H1 (cell line): ENCODE measurements around the gene NRIP3. TPM values are rescaled to one million over a fixed set of nuclear protein-coding genes. Genes with fewer than 3 reads are reported as not detected.
"Not testable (repeated sequence)": the region's sequence is repeated elsewhere in the genome, so short reads cannot be mapped to it uniquely, and the experiment has no call there.

ENCODE experiments used
- CTCF ChIA-PET: fragments of 300-600 bp; sonication (Branson Sonifier 250); formaldehyde crosslinking; loops from one replicate; lab custom pipeline; 2021; ENCODE audit not compliant: partially characterized antibody; lab: Charles Lee
- POLR2A ChIA-PET: fragments of 300-600 bp; sonication (Branson Sonifier 250); formaldehyde crosslinking; loops from one replicate; lab custom pipeline; 2021; ENCODE audit warnings: inconsistent platforms; ENCODE audit not compliant: partially characterized antibody; lab: Charles Lee
- DNase-seq, 2 experiments: peaks; one replicate each; pipeline versions ENCODE4 v3.0.0 to v3.0.0-alpha.2; 2010 to 2022; ENCODE audit warnings: low spot score in 2 of 2, low read depth in 1 of 2, mixed read lengths in 1 of 2
- FAIRE-seq: peaks from 2 replicates; lab custom pipeline; 2011; peaks lifted over from hg19 to GRCh38; lab: Jason Lieb, UNC
- H2AFZ ChIP-seq: 2 replicates; pipeline ENCODE4 v1.8.1; 2012; ENCODE audit warnings: low read length, inconsistent platforms
- H2AK5ac ChIP-seq: 2 replicates; pipeline ENCODE4 v1.6.1; 2013; ENCODE audit warnings: low read depth, low read length
- H2BK120ac ChIP-seq: replicated peaks from 2 replicates; pipeline ENCODE3; 2013; ENCODE audit warnings: low read depth, low read length, inconsistent platforms
- H2BK12ac ChIP-seq: 2 replicates; pipeline ENCODE4 v1.6.1; 2013; ENCODE audit warnings: low read depth, low read length
- H2BK15ac ChIP-seq: 2 replicates; pipeline ENCODE4 v1.6.1; 2013; ENCODE audit warnings: low read length
- H2BK20ac ChIP-seq: 2 replicates; pipeline ENCODE4 v1.6.1; 2013; ENCODE audit warnings: low read length
- H2BK5ac ChIP-seq: 2 replicates; pipeline ENCODE4 v1.6.1; 2013; ENCODE audit warnings: low read depth, low read length
- H3K14ac ChIP-seq: 2 replicates; pipeline ENCODE4 v1.6.1; 2013; ENCODE audit warnings: inconsistent platforms; ENCODE audit not compliant: insufficient read length
- H3K18ac ChIP-seq: 2 replicates; pipeline ENCODE4 v1.6.1; 2013; ENCODE audit warnings: low read length; ENCODE audit errors: extremely low read depth
- H3K23ac ChIP-seq: 2 replicates; pipeline ENCODE4 v1.6.1; 2013; ENCODE audit warnings: inconsistent platforms; ENCODE audit not compliant: insufficient read length
- H3K23me2 ChIP-seq: 2 replicates; pipeline ENCODE4 v1.6.1; 2013; ENCODE audit warnings: low read depth, low read length
- H3K27ac ChIP-seq: 2 replicates; pipeline ENCODE4 v1.6.1; 2011; ENCODE audit warnings: low read depth, low read length, inconsistent platforms
- H3K27me3 ChIP-seq, 4 experiments: replicated peaks in 1 of 4; 1 replicate in 1 of 4; 2 replicates in 3 of 4; pipeline versions ENCODE4 v1.6.1 to v1.8.1; 2011 to 2013; ENCODE audit warnings: low read length in 3 of 4, mild to moderate bottlenecking in 3 of 4, inconsistent platforms in 2 of 4, mixed read lengths in 2 of 4, moderate library complexity in 1 of 4; ENCODE audit not compliant: control insufficient read depth in 3 of 4, insufficient read depth in 3 of 4; ENCODE audit errors: extremely low read depth in 1 of 4
- H3K36me3 ChIP-seq, 4 experiments: 2 replicates each; pipeline versions ENCODE4 v1.6.1 to v1.8.1; 2011 to 2013; ENCODE audit warnings: mild to moderate bottlenecking in 4 of 4, low read length in 3 of 4, moderate library complexity in 2 of 4, control low read depth in 1 of 4, inconsistent platforms in 1 of 4; ENCODE audit not compliant: insufficient read depth in 4 of 4, control insufficient read depth in 2 of 4
- H3K4ac ChIP-seq: replicated peaks from 2 replicates; pipeline ENCODE3; 2013; ENCODE audit warnings: low read length, low read depth, mixed read lengths, inconsistent platforms; ENCODE audit not compliant: insufficient read length
- H3K4me1 ChIP-seq, 4 experiments: replicated peaks in 1 of 4; 1 replicate in 1 of 4; 2 replicates in 3 of 4; pipeline versions ENCODE4 v1.6.1 to v1.8.1; 2011 to 2013; ENCODE audit warnings: low read length in 3 of 4, inconsistent platforms in 2 of 4, mixed read lengths in 1 of 4; ENCODE audit not compliant: insufficient read depth in 4 of 4, control insufficient read depth in 3 of 4
- H3K4me2 ChIP-seq, 2 experiments: 2 replicates each; pipeline versions ENCODE4 v1.6.1 to v1.8.1; 2011 to 2013; ENCODE audit warnings: low read depth in 2 of 2, low read length in 2 of 2, control low read depth in 1 of 2, inconsistent platforms in 1 of 2, mild to moderate bottlenecking in 1 of 2; ENCODE audit not compliant: insufficient read depth in 1 of 2
- H3K4me3 ChIP-seq, 4 experiments: fragments of 200-600, 300-600 bp in 1 of 4; sonication (generic), shearing (Covaris generic), sonication (Bioruptor Twin) in 1 of 4; 2 replicates each; pipeline versions ENCODE4 v1.5.1 to v1.8.1; 2011 to 2016; ENCODE audit warnings: low read length in 4 of 4, low read depth in 3 of 4, control low read depth in 2 of 4, inconsistent platforms in 2 of 4, mild to moderate bottlenecking in 2 of 4, mixed read lengths in 1 of 4, moderate library complexity in 1 of 4; ENCODE audit not compliant: insufficient read depth in 2 of 4; ENCODE audit errors: extremely low read depth in 1 of 4
- H3K56ac ChIP-seq: replicated peaks from 2 replicates; pipeline ENCODE3; 2013; ENCODE audit warnings: low read depth, mild to moderate bottlenecking, mixed read lengths, low read length, inconsistent platforms; ENCODE audit not compliant: insufficient read length
- H3K79me1 ChIP-seq: 2 replicates; pipeline ENCODE4 v1.6.1; 2013; ENCODE audit warnings: low read depth, low read length, control low read depth
- H3K79me2 ChIP-seq, 2 experiments: 2 replicates each; pipeline versions ENCODE4 v1.6.1 to v1.8.1; 2012 to 2013; ENCODE audit warnings: low read length in 2 of 2, mild to moderate bottlenecking in 2 of 2, inconsistent platforms in 1 of 2; ENCODE audit not compliant: insufficient read depth in 2 of 2, control insufficient read depth in 1 of 2
- H3K9ac ChIP-seq, 4 experiments: replicated peaks in 1 of 4; 1 replicate in 1 of 4; 2 replicates in 3 of 4; pipeline versions ENCODE4 v1.6.1 to v1.8.1; 2011 to 2013; ENCODE audit warnings: low read depth in 3 of 4, low read length in 3 of 4, control low read depth in 2 of 4, mild to moderate bottlenecking in 2 of 4, moderate library complexity in 2 of 4, inconsistent platforms in 1 of 4; ENCODE audit errors: extremely low read depth in 1 of 4
- H3K9me3 ChIP-seq, 2 experiments: 2 replicates each; pipeline versions ENCODE4 v1.6.1 to v1.8.1; 2012 to 2013; ENCODE audit warnings: mild to moderate bottlenecking in 2 of 2, moderate library complexity in 2 of 2, control low read depth in 1 of 2, inconsistent platforms in 1 of 2, low read depth in 1 of 2, low read length in 1 of 2, mixed read lengths in 1 of 2; ENCODE audit not compliant: insufficient read depth in 2 of 2
- H4K20me1 ChIP-seq, 2 experiments: replicated peaks in 1 of 2; 2 replicates each; pipeline versions ENCODE3 to v1.8.1; 2011 to 2013; ENCODE audit warnings: inconsistent platforms in 2 of 2, low read length in 2 of 2, mild to moderate bottlenecking in 1 of 2; ENCODE audit not compliant: insufficient read depth in 2 of 2, control insufficient read depth in 1 of 2
- H4K5ac ChIP-seq: 2 replicates; pipeline ENCODE4 v1.6.1; 2013; ENCODE audit warnings: low read length, low read depth, mixed read lengths, inconsistent platforms; ENCODE audit not compliant: insufficient read length
- H4K8ac ChIP-seq: 2 replicates; pipeline ENCODE4 v1.8.0; 2013; ENCODE audit warnings: mild to moderate bottlenecking, moderate library complexity, low read length, inconsistent platforms; ENCODE audit not compliant: insufficient read depth; ENCODE audit errors: extremely low read depth
- H4K91ac ChIP-seq: replicated peaks from 2 replicates; pipeline ENCODE3; 2013; ENCODE audit warnings: low read length, mixed read lengths, inconsistent platforms; ENCODE audit not compliant: insufficient read length
- WGBS, 2 experiments: shearing (Covaris generic) in 1 of 2; methylation state at CpG; one replicate each; pipeline versions ENCODE4 v1.1.6 to v1.1.7; 2013 to 2015; ENCODE audit warnings: low lambda C conversion rate in 2 of 2, mixed read lengths in 2 of 2, inconsistent platforms in 1 of 2, low coverage in 1 of 2, missing lambda C conversion rate in 1 of 2; ENCODE audit not compliant: insufficient replicate concordance in 2 of 2, insufficient coverage in 1 of 2, insufficient read length in 1 of 2; ENCODE audit errors: extremely low coverage in 1 of 2, missing lambda C conversion rate in 1 of 2; 5-methylcytosine and 5-hydroxymethylcytosine counted together
- polyA plus RNA-seq, 7 experiments: library from polyadenylated mRNA; depleted of rRNA in 3 of 7; stranded (reverse) in 5 of 7; unstranded in 2 of 7; fragments of >200 nt in 5 of 7; fragments of 200-250 nt in 2 of 7; gene quantifications; 1 replicate in 5 of 7; 2 replicates in 1 of 7; 4 replicates in 1 of 7; pipeline versions ENCODE4 v1.2.1 to v1.2.3, GENCODE V29; 2011 to 2013; ENCODE audit warnings: missing spikeins in 2 of 7, mixed read lengths in 2 of 7
- total RNA-seq: library from RNA; stranded (reverse); fragmentation: NEBNext Ultra II Directional; extraction: Animal tissue kit (Norgen Biotek cat#: 25700); gene quantifications from 2 replicates; pipeline ENCODE4 v1.2.1, GENCODE V29; 2021

NRIP3 gene
- total and polyA plus RNA-seq, 2 of the 8 experiments (the other 6 are each of a cell fraction or from before 2014, with no cell fraction given): 3.9 to 7.1 TPM

DNA sequence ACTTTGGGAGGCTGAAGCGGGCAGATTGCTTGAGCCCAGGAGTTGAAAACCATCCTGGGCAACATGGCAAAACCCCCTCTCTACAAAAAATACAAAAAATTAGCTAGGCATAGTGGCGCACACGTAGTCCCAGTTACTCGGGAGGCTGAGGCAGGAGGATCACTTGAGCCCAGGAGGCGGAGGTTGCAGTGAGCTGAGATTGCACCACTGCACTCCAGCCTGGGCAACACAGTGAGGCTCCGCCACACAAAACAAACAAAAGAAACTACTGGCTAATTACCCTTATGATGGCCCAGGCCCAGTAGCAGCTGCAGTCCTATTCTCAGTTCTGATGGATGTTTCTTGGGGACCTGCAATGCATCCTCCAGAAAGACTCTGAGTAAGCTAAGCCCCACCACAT lies 17.0 kb downstream of the NRIP3 start:
- H3K9me3 ChIP-seq, H3K23ac ChIP-seq, H4K5ac ChIP-seq, H3K14ac ChIP-seq, H3K18ac ChIP-seq, H3K56ac ChIP-seq, H2AK5ac ChIP-seq, H3K79me1 ChIP-seq, H3K27ac ChIP-seq, POLR2A ChIA-PET, H2BK15ac ChIP-seq, H4K20me1 ChIP-seq, H2BK12ac ChIP-seq, H4K91ac ChIP-seq, H3K4me3 ChIP-seq, H2BK20ac ChIP-seq, H4K8ac ChIP-seq, H3K4me2 ChIP-seq, H2BK120ac ChIP-seq, H2BK5ac ChIP-seq, DNase-seq, H3K23me2 ChIP-seq, H2AFZ ChIP-seq, H3K27me3 ChIP-seq, H3K79me2 ChIP-seq, FAIRE-seq, H3K36me3 ChIP-seq, H3K4me1 ChIP-seq, H3K4ac ChIP-seq, H3K9ac ChIP-seq: not testable (repeated sequence)
- CTCF ChIA-PET: interaction anchor here (0.6 to 2.6 kb wide), 5 partner anchors 28 to 182 kb away, joined by 3 to 13 read pairs (median 4); no protein-coding TSS in a partner anchor
- 72% methylated on average over 6 of the region's 6 CpGs; no CpG with 5 or more reads in 1 of the 2 experiments for WGBS, 2 experiments
